HepG2 (cell line): ENCODE data around the gene SIK3. TPM values are rescaled to one million over a fixed set of nuclear protein-coding genes. Genes with fewer than 3 reads are reported as not detected.

Experiments used
- ARHGAP35 ChIP-seq: sonication (generic); formaldehyde crosslinking; IDR thresholded peaks from 2 replicates; pipeline ENCODE4 v1.9.0; 2022; ENCODE audit warnings: mild to moderate bottlenecking, inconsistent platforms, moderate library complexity, missing genetic modification reagents, borderline replicate concordance
- CBX5 ChIP-seq: sonication (generic); formaldehyde crosslinking; IDR thresholded peaks from 2 replicates; pipeline ENCODE4 v1.4.0; 2020; ENCODE audit warnings: missing genetic modification reagents, borderline replicate concordance
- CC2D1A ChIP-seq: sonication (generic); formaldehyde crosslinking; IDR thresholded peaks from 2 replicates; pipeline ENCODE4 v1.8.1; 2023; ENCODE audit warnings: mild to moderate bottlenecking, missing genetic modification reagents
- CENPX ChIP-seq: sonication (generic); formaldehyde crosslinking; IDR thresholded peaks from 2 replicates; pipeline ENCODE4 v1.9.0; 2021; ENCODE audit warnings: mild to moderate bottlenecking, missing genetic modification reagents, moderate library complexity
- EP300 ChIP-seq, 3 experiments: sonication (generic) in 1 of 3; formaldehyde crosslinking in 1 of 3; IDR thresholded peaks; 2 replicates each; pipeline versions ENCODE4 v1.5.1 to v1.6.1; 2011 to 2020; ENCODE audit warnings: low read depth in 2 of 3, low read length in 2 of 3, borderline replicate concordance in 1 of 3, improper control_type of control experiment in 1 of 3, mild to moderate bottlenecking in 1 of 3, missing genetic modification reagents in 1 of 3, moderate library complexity in 1 of 3
- GATA4 ChIP-seq: sonication (generic); IDR thresholded peaks from 2 replicates; pipeline ENCODE4 v1.6.1; 2016; ENCODE audit warnings: antibody characterized with exemption, low read depth, borderline replicate concordance
- GPBP1L1 ChIP-seq: sonication (generic); formaldehyde crosslinking; IDR thresholded peaks from 2 replicates; pipeline ENCODE4 v1.5.0; 2020; ENCODE audit warnings: mild to moderate bottlenecking, missing genetic modification reagents
- WIZ ChIP-seq: sonication (generic); formaldehyde crosslinking; IDR thresholded peaks from 2 replicates; pipeline ENCODE4 v1.5.1; 2020; ENCODE audit warnings: mild to moderate bottlenecking, missing genetic modification reagents
- XRCC5 ChIP-seq: fragments of 200-400 bp; formaldehyde crosslinking; optimal IDR thresholded peaks from 2 replicates; pipeline ENCODE3; 2017; ENCODE audit warnings: mild to moderate bottlenecking, low read length
- ZFAT ChIP-seq: sonication (generic); formaldehyde crosslinking; conservative IDR thresholded peaks from 2 replicates; pipeline ENCODE4 v1.8.1; 2023; ENCODE audit warnings: missing genetic modification reagents, inconsistent platforms
- ZFP82 ChIP-seq: sonication (generic); formaldehyde crosslinking; IDR thresholded peaks from 2 replicates; pipeline ENCODE4 v1.5.1; 2020; ENCODE audit warnings: mild to moderate bottlenecking, missing genetic modification reagents, borderline replicate concordance
- ZNF281 ChIP-seq: sonication (generic); formaldehyde crosslinking; IDR thresholded peaks from 2 replicates; pipeline ENCODE4 v1.4.0; 2020; ENCODE audit warnings: missing genetic modification reagents, borderline replicate concordance
- ZNF362 ChIP-seq: sonication (generic); formaldehyde crosslinking; IDR thresholded peaks from 2 replicates; pipeline ENCODE4 v1.4.0; 2020; ENCODE audit warnings: missing genetic modification reagents, mild to moderate bottlenecking, borderline replicate concordance
- ZNF382 ChIP-seq: sonication (generic); formaldehyde crosslinking; IDR thresholded peaks from 2 replicates; pipeline ENCODE4 v1.5.0; 2020; ENCODE audit warnings: missing genetic modification reagents, mild to moderate bottlenecking, borderline replicate concordance
- ZNF7 ChIP-seq: IDR thresholded peaks from 2 replicates; pipeline ENCODE4 v1.6.1; 2016; ENCODE audit warnings: missing biosample characterization, missing genetic modification reagents
- ZNF724P ChIP-seq: sonication (generic); formaldehyde crosslinking; IDR thresholded peaks from 2 replicates; pipeline ENCODE4 v1.8.0; 2022; ENCODE audit warnings: missing genetic modification reagents, borderline replicate concordance
- ZNF775 ChIP-seq: sonication (generic); formaldehyde crosslinking; IDR thresholded peaks from 2 replicates; pipeline ENCODE4 v1.4.0; 2020; ENCODE audit warnings: missing genetic modification reagents, mild to moderate bottlenecking, moderate library complexity, borderline replicate concordance
- polyA plus RNA-seq, 8 experiments: library from polyadenylated mRNA; depleted of rRNA in 3 of 8; stranded (reverse) in 7 of 8; unstranded in 1 of 8; fragments of >200 nt; fragmentation: Illumina TruSeq in 4 of 8; extraction: Trizol in 4 of 8; gene quantifications; 2 replicates each; pipeline versions ENCODE4 v1.2.1 to v1.2.3, GENCODE V29; 2011 to 2016; ENCODE audit warnings: low read depth in 4 of 8, missing spikeins in 1 of 8, mixed read lengths in 1 of 8; ENCODE audit not compliant: insufficient read depth in 1 of 8
- total RNA-seq, 5 experiments: library from RNA; depleted of rRNA; stranded (reverse); fragments of >200 nt; fragmentation: Illumina TruSeq; extraction: Trizol; gene quantifications; 2 replicates each; pipeline ENCODE4 v1.2.3, GENCODE V29; 2016; ENCODE audit warnings: low read depth in 1 of 5
- TF ChIP-seq, protein P1 (sequence below): sonication (generic); formaldehyde crosslinking; IDR thresholded peaks from 2 replicates; pipeline ENCODE4 v1.5.1; 2020; ENCODE audit warnings: missing genetic modification reagents, mild to moderate bottlenecking, borderline replicate concordance
- TF ChIP-seq, protein P2 (sequence below): sonication (generic); formaldehyde crosslinking; IDR thresholded peaks from 2 replicates; pipeline ENCODE4 v1.4.0; 2020; ENCODE audit warnings: missing genetic modification reagents

Gene SIK3
- total and polyA plus RNA-seq, 2 of the 13 experiments (the other 11 are each of a cell fraction or from before 2014, with no cell fraction given) = 5.7 to 9.8 TPM

GRCh38 chr11:116823031-116823843, 275.0 kb downstream of the SIK3 start, which contains the start of gene APOA4 (continued):
- TF ChIP-seq WIZ (CRISPR knock-in tag) (no peak), CBX5 (CRISPR knock-in tag) (no peak), ZNF382 (CRISPR knock-in tag) (no peak), ZNF775 (CRISPR knock-in tag) (no peak), ZNF7 (no peak), ZFP82 (CRISPR knock-in tag) (no peak), ZNF281 (CRISPR knock-in tag) (peak; percentile 13; the same call in 1 of the 2 replicates), ARHGAP35 (CRISPR knock-in tag) (no peak), ZNF362 (CRISPR knock-in tag) (no peak), ZFAT (no peak), CENPX (CRISPR knock-in tag) (no peak), ZNF724P (CRISPR knock-in tag) (peak; percentile 34; the same call in 1 of the 2 replicates), GPBP1L1 (no peak), CC2D1A (CRISPR knock-in tag) (no peak), EP300 (IDR thresholded peaks at IDR 0.05; ENCODE audit: low read depth in 2 of 2, low read length in 2 of 2) (0 out of 4 replicates have a peak, but pooled peaks of 1 of the 2 experiments have one; percentile 18), EP300 (CRISPR knock-in tag; IDR thresholded peaks at IDR 0.05; ENCODE audit: borderline replicate concordance) (no peak), XRCC5 (peak; percentile 47), GATA4 (no peak)
- TF ChIP-seq, protein P1, sequence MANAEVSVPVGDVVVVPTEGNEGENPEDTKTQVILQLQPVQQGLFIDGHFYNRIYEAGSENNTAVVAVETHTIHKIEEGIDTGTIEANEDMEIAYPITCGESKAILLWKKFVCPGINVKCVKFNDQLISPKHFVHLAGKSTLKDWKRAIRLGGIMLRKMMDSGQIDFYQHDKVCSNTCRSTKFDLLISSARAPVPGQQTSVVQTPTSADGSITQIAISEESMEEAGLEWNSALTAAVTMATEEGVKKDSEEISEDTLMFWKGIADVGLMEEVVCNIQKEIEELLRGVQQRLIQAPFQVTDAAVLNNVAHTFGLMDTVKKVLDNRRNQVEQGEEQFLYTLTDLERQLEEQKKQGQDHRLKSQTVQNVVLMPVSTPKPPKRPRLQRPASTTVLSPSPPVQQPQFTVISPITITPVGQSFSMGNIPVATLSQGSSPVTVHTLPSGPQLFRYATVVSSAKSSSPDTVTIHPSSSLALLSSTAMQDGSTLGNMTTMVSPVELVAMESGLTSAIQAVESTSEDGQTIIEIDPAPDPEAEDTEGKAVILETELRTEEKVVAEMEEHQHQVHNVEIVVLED = no peak
- TF ChIP-seq, protein P2, sequence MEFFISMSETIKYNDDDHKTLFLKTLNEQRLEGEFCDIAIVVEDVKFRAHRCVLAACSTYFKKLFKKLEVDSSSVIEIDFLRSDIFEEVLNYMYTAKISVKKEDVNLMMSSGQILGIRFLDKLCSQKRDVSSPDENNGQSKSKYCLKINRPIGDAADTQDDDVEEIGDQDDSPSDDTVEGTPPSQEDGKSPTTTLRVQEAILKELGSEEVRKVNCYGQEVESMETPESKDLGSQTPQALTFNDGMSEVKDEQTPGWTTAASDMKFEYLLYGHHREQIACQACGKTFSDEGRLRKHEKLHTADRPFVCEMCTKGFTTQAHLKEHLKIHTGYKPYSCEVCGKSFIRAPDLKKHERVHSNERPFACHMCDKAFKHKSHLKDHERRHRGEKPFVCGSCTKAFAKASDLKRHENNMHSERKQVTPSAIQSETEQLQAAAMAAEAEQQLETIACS (CRISPR knock-in tag) = no peak
